Skeletal muscle tissue (tissue), 4 donors: ENCODE measurements around the gene DMRTA2. TPM values are rescaled to one million over a fixed set of nuclear protein-coding genes. Genes with fewer than 3 reads are reported as not detected.
A peak's percentile ranks its signal among the peaks of the same experiment; 100 is the strongest.

Experiments
- H3K27ac ChIP-seq: one replicate; pipeline ENCODE4 v1.7.0; 2013; ENCODE audit warnings: mild to moderate bottlenecking, low read depth, low read length, inconsistent platforms
- H3K27me3 ChIP-seq, 3 donors: one replicate each; pipeline ENCODE4 v1.7.0; 2013; ENCODE audit warnings: low read length in 3 of 3; ENCODE audit not compliant: control insufficient read depth in 3 of 3, insufficient read depth in 3 of 3
- H3K36me3 ChIP-seq, 3 donors: one replicate each; pipeline ENCODE4 v1.7.0; 2013; ENCODE audit warnings: low read length in 3 of 3; ENCODE audit not compliant: control insufficient read depth in 3 of 3, insufficient read depth in 3 of 3
- H3K4me1 ChIP-seq, 3 donors: one replicate each; pipeline ENCODE4 v1.7.0; 2013; ENCODE audit warnings: low read length in 3 of 3, mild to moderate bottlenecking in 3 of 3; ENCODE audit not compliant: control insufficient read depth in 3 of 3, insufficient read depth in 3 of 3
- H3K4me3 ChIP-seq, 3 donors: one replicate each; pipeline ENCODE4 v1.7.0; 2013; ENCODE audit warnings: low read length in 3 of 3
- H3K9ac ChIP-seq, 3 donors: one replicate each; pipeline ENCODE4 v1.7.0; 2013; ENCODE audit warnings: low read length in 3 of 3, mild to moderate bottlenecking in 3 of 3, moderate library complexity in 2 of 3, low read depth in 1 of 3
- H3K9me3 ChIP-seq, 3 donors: one replicate each; pipeline ENCODE4 v1.7.0; 2013; ENCODE audit warnings: low read length in 3 of 3; ENCODE audit not compliant: control insufficient read depth in 3 of 3
- total RNA-seq: library from RNA; depleted of rRNA; stranded (reverse); fragments of >200 nt; gene quantifications from one replicate; pipeline ENCODE4 v1.2.3, GENCODE V29; 2014
- donor health status: Osteomylitis.

DMRTA2 gene
- total RNA-seq = under 0.01 TPM

GRCh38 chr1:50422946-50423669, at the start of gene DMRTA2:
Gene DMRTA2 (minus strand): TSS chr1:50423443. CDS start chr1:50421536, 1,907 bp downstream.
- Histone ChIP-seq H3K4me1 (peaks cover 33 to 39% (median 35%) of the 10 kb centered on the region in 3 donors), H3K27me3 (peaks cover 95 to 97% (median 97%) of the 10 kb centered on the region in 3 donors), H3K9ac (peak within 1 kb of the TSS in 2 of 3 donors; percentile 16 to 32), H3K36me3 (no peaks in the 10 kb centered on the region), H3K9me3 (no peaks in the 10 kb centered on the region), H3K4me3 (peak within 1 kb of the TSS; percentile 22 to 60 (median 48)), H3K27ac (no peak within 1 kb of the TSS)

GRCh38 chr1:50471967-50472366, 48.7 kb upstream of the DMRTA2 start:
- no peaks in the 10 kb centered on the region for H3K9me3 ChIP-seq
- no peak overlapping the region for H3K27ac ChIP-seq
- H3K4me3 ChIP-seq = no peak overlapping the region
- no peaks in the 10 kb centered on the region for H3K27me3 ChIP-seq
- H3K36me3 ChIP-seq = peaks cover 7 to 18% (median 13%) of the 10 kb centered on the region in 3 donors
- H3K4me1 ChIP-seq = no peaks in the 10 kb centered on the region
- H3K9ac ChIP-seq = no peak overlapping the region

GRCh38 chr1:50462964-50463363, 39.7 kb upstream of the DMRTA2 start:
- H3K4me1 ChIP-seq = no peaks in the 10 kb centered on the region
- H3K9ac ChIP-seq = no peak overlapping the region
- peaks cover 0 to 5% (median 0%) of the 10 kb centered on the region in 3 donors for H3K36me3 ChIP-seq
- H3K27me3 ChIP-seq = no peaks in the 10 kb centered on the region
- no peak overlapping the region for H3K27ac ChIP-seq
- H3K9me3 ChIP-seq = no peaks in the 10 kb centered on the region
- H3K4me3 ChIP-seq = no peak overlapping the region

GRCh38 chr1:50458507-50458906, 35.3 kb upstream of the DMRTA2 start:
- peaks cover 0 to 5% (median 0%) of the 10 kb centered on the region in 3 donors for H3K36me3 ChIP-seq
- H3K9ac ChIP-seq = no peak overlapping the region
- no peaks in the 10 kb centered on the region for H3K4me1 ChIP-seq
- H3K4me3 ChIP-seq = no peak overlapping the region
- no peaks in the 10 kb centered on the region for H3K9me3 ChIP-seq
- H3K27me3 ChIP-seq = no peaks in the 10 kb centered on the region
- H3K27ac ChIP-seq = no peak overlapping the region

- H3K4me3 ChIP-seq = no peak overlapping the region
- no peak overlapping the region for H3K27ac ChIP-seq
- no peaks in the 10 kb centered on the region for H3K27me3 ChIP-seq
- H3K36me3 ChIP-seq = peaks cover 0 to 6% (median 5%) of the 10 kb centered on the region in 3 donors
- no peaks in the 10 kb centered on the region for H3K9me3 ChIP-seq
- H3K9ac ChIP-seq = no peak overlapping the region
- H3K4me1 ChIP-seq = no peaks in the 10 kb centered on the region
Measured at GRCh38 chr1:50454911-50455310, 31.7 kb upstream of the DMRTA2 start.

- H3K4me3 ChIP-seq = no peak overlapping the region
- H3K27me3 ChIP-seq = no peaks in the 10 kb centered on the region
- no peak overlapping the region for H3K27ac ChIP-seq
- H3K9me3 ChIP-seq = no peaks in the 10 kb centered on the region
- no peak overlapping the region for H3K9ac ChIP-seq
- H3K36me3 ChIP-seq = peaks cover 0 to 6% (median 5%) of the 10 kb centered on the region in 3 donors
- H3K4me1 ChIP-seq = no peaks in the 10 kb centered on the region
Measured at GRCh38 chr1:50453266-50453665, 30.0 kb upstream of the DMRTA2 start.

- H3K4me3 ChIP-seq = no peak overlapping the region
- H3K9ac ChIP-seq = no peak overlapping the region
- no peaks in the 10 kb centered on the region for H3K4me1 ChIP-seq
- H3K36me3 ChIP-seq = peaks cover 0 to 6% (median 5%) of the 10 kb centered on the region in 3 donors
- H3K27ac ChIP-seq = no peak overlapping the region
- H3K9me3 ChIP-seq = no peaks in the 10 kb centered on the region
- no peaks in the 10 kb centered on the region for H3K27me3 ChIP-seq
Measured at GRCh38 chr1:50452700-50453099, 29.5 kb upstream of the DMRTA2 start.

GRCh38 chr1:50450861-50451653, 27.8 kb upstream of the DMRTA2 start:
- no peaks in the 10 kb centered on the region for H3K9me3 ChIP-seq
- no peak overlapping the region for H3K27ac ChIP-seq

GRCh38 chr1:50447961-50448360, 24.7 kb upstream of the DMRTA2 start:
- Histone ChIP-seq H3K4me3 (no peak overlapping the region), H3K9me3 (no peaks in the 10 kb centered on the region), H3K9ac (no peak overlapping the region), H3K27ac (no peak overlapping the region), H3K36me3 (peaks cover 0 to 5% (median 3%) of the 10 kb centered on the region in 3 donors), H3K4me1 (no peaks in the 10 kb centered on the region), H3K27me3 (no peaks in the 10 kb centered on the region)

More at GRCh38 chr1:50450861-50451653, 27.8 kb upstream of the DMRTA2 start:
- Histone ChIP-seq H3K36me3 (peaks cover 0 to 6% (median 5%) of the 10 kb centered on the region in 3 donors), H3K4me3 (no peak overlapping the region), H3K27me3 (no peaks in the 10 kb centered on the region), H3K4me1 (no peaks in the 10 kb centered on the region), H3K9ac (no peak overlapping the region)

- no peaks in the 10 kb centered on the region for H3K27me3 ChIP-seq
- no peaks in the 10 kb centered on the region for H3K4me1 ChIP-seq
- no peaks in the 10 kb centered on the region for H3K9me3 ChIP-seq
- no peak overlapping the region for H3K9ac ChIP-seq
- peaks cover 2 to 19% (median 3%) of the 10 kb centered on the region in 3 donors for H3K36me3 ChIP-seq
- no peak overlapping the region for H3K27ac ChIP-seq
- no peak overlapping the region for H3K4me3 ChIP-seq
Measured at GRCh38 chr1:50441183-50441582, 17.9 kb upstream of the DMRTA2 start.
